ENCODE data around the gene FGF23. TPM values are rescaled to one million over a fixed set of nuclear protein-coding genes. Genes with fewer than 3 reads are reported as not detected.

Gene FGF23
- total and polyA plus RNA-seq, 12 donors = 0.01 to 0.76 (median 0.15) TPM; not detected in 7

GRCh38 chr12:4330203-4330602, 49.3 kb downstream of the FGF23 start:
- DNase-seq (no peak), ATAC-seq (no peak)
- Histone ChIP-seq H3K4me3 (no peak overlapping the region), H3K4me1 (peaks cover 0 to 14% (median 0%) of the 10 kb centered on the region in 9 donors), H3K9me3 (no peaks in the 10 kb centered on the region), H3K27ac (no peak overlapping the region), H3K36me3 (peaks cover 0 to 47% (median 3%) of the 10 kb centered on the region in 9 donors), H3K27me3 (no peaks in the 10 kb centered on the region)
- 97 to 99% methylated on average over 3 of the region's 3 CpGs for WGBS, 2 donors
- intact Hi-C loops (cut with DNase I) = no loop called here
- no peak for TF ChIP-seq CTCF (IDR thresholded peaks at IDR 0.05)

- peak overlapping the region in 1 of 10 donors; percentile 39 for H3K27ac ChIP-seq
- intact Hi-C loops (cut with DNase I) = no loop called here
- 94 to 96% methylated on average over 2 of the region's 2 CpGs for WGBS, 2 donors
Observed at GRCh38 chr12:4327293-4327692, 52.2 kb downstream of the FGF23 start.

DNA sequence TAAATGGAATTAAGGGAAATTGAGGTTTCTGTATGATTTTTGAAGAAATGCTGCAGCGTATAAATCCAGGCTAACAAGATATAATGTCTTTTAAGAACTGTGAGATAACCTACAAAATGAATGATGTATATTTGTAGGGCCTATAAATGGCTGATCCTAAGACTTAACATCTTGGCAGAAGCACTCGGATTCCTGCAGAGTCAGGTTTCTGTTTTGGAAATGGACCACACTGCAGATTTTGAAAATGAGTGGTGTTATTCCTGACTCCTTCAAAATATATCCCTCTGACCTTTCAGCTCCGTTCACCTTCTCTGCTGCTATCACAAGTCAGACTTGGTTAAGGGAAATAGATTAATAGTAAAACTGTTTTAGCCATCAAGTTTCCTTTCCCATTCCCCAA, 53.5 kb downstream of the FGF23 start:
- 53 to 57% methylated on average over 3 of the region's 3 CpGs for WGBS, 2 donors
- ATAC-seq = no peak
- Histone ChIP-seq H3K36me3 (peaks cover 0 to 20% (median 0%) of the 10 kb centered on the region in 9 donors), H3K4me1 (peaks cover 0 to 35% (median 16%) of the 10 kb centered on the region in 9 donors), H3K27ac (peak overlapping the region in 5 of 10 donors; percentile 2 to 48 (median 39)), H3K9me3 (no peaks in the 10 kb centered on the region), H3K4me3 (no peak overlapping the region), H3K27me3 (no peaks in the 10 kb centered on the region)
- no peak for DNase-seq
- TF ChIP-seq CTCF (IDR thresholded peaks at IDR 0.05) = no peak
- intact Hi-C loops (cut with DNase I) = no loop called here

More at GRCh38 chr12:4327293-4327692, 52.2 kb downstream of the FGF23 start:
- Histone ChIP-seq H3K9me3 (no peaks in the 10 kb centered on the region), H3K27me3 (no peaks in the 10 kb centered on the region), H3K4me1 (peaks cover 0 to 27% (median 9%) of the 10 kb centered on the region in 9 donors), H3K4me3 (no peak overlapping the region), H3K36me3 (peaks cover 0 to 28% (median 0%) of the 10 kb centered on the region in 9 donors)
- TF ChIP-seq CTCF (IDR thresholded peaks at IDR 0.05) = no peak
- DNase-seq (no peak), ATAC-seq (no peak)

DNA sequence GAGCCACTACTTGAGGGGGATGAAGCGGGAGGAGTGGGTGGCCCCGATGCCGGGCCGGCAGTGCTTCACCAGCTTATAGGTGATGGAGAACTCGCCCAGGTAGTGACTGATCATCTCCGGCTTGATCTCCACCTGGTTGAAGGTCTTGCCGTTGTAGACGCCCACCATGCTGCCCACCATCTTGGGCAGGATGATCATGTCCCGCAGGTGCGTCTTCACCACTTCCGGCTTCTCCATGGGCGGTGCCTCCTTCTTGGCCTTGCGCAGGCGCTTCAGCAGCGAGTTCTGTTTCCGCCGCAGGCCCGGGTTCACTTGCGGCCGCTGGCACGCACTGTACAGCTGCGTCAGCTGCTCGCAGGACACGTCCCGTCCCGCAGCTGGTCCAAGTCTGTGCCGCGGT, 55.1 kb downstream of the FGF23 start:
- WGBS, 2 donors = 97 to 98% methylated on average over 28 of the region's 28 CpGs
- Histone ChIP-seq H3K27me3 (no peaks in the 10 kb centered on the region), H3K4me1 (peaks cover 0 to 39% (median 21%) of the 10 kb centered on the region in 9 donors), H3K27ac (no peak overlapping the region), H3K36me3 (peaks cover 0 to 16% (median 0%) of the 10 kb centered on the region in 9 donors), H3K4me3 (no peak overlapping the region), H3K9me3 (no peaks in the 10 kb centered on the region)
- ATAC-seq (no peak), DNase-seq (no peak)
- intact Hi-C loops (cut with DNase I) = loop anchor here in 1 of 10 donors (5.0 kb wide), 1 partner anchor 213 kb away; the partner anchor contains the start of gene RAD51AP1
- TF ChIP-seq CTCF (IDR thresholded peaks at IDR 0.05) = no peak
